ENCODE data around the gene UBAP1L.
A peak's percentile ranks its signal among the peaks of the same experiment; 100 is the strongest.

The UBAP1L gene

GRCh38 chr15:65086680-65087111 lies 28.3 kb downstream of the UBAP1L start:
- H3K4me3 ChIP-seq (ENCODE audit: low read length): no peak overlapping the region
- TF ChIP-seq CTCF (IDR thresholded peaks at IDR 0.05; ENCODE audit: insufficient read depth, low read depth, low read length, missing control alignments): peak; percentile 22
- peak; percentile 41 for DNase-seq (ENCODE audit: low read depth)

GRCh38 chr15:65085990-65086679 lies 28.9 kb downstream of the UBAP1L start:
- peak; percentile 51 for TF ChIP-seq CTCF (IDR thresholded peaks at IDR 0.05; ENCODE audit: insufficient read depth, low read depth, low read length, missing control alignments)
- DNase-seq (ENCODE audit: low read depth): peak; percentile 52

GRCh38 chr15:65085207-65085753 lies 29.7 kb downstream of the UBAP1L start:
- TF ChIP-seq CTCF (IDR thresholded peaks at IDR 0.05; ENCODE audit: insufficient read depth, low read depth, low read length, missing control alignments): no peak
- DNase-seq (ENCODE audit: low read depth): no peak

More at GRCh38 chr15:65085990-65086679, 28.9 kb downstream of the UBAP1L start:
- H3K4me3 ChIP-seq (ENCODE audit: low read length): no peak overlapping the region

GRCh38 chr15:65084500-65085206 lies 30.3 kb downstream of the UBAP1L start:
- H3K4me3 ChIP-seq (ENCODE audit: low read length): no peak overlapping the region
- no peak for DNase-seq (ENCODE audit: low read depth)
- TF ChIP-seq CTCF (IDR thresholded peaks at IDR 0.05; ENCODE audit: insufficient read depth, low read depth, low read length, missing control alignments): no peak

More at GRCh38 chr15:65085207-65085753, 29.7 kb downstream of the UBAP1L start:
- no peak overlapping the region for H3K4me3 ChIP-seq (ENCODE audit: low read length)

GRCh38 chr15:65083262-65083701 lies 31.7 kb downstream of the UBAP1L start:
- peak; percentile 29 for TF ChIP-seq CTCF (IDR thresholded peaks at IDR 0.05; ENCODE audit: insufficient read depth, low read depth, low read length, missing control alignments)
- no peak for DNase-seq (ENCODE audit: low read depth)
- no peak overlapping the region for H3K4me3 ChIP-seq (ENCODE audit: low read length)

- no peak overlapping the region for H3K4me3 ChIP-seq (ENCODE audit: low read length)
- no peak for TF ChIP-seq CTCF (IDR thresholded peaks at IDR 0.05; ENCODE audit: insufficient read depth, low read depth, low read length, missing control alignments)
- peak; percentile 26 for DNase-seq (ENCODE audit: low read depth)
Measured at GRCh38 chr15:65082303-65082953, 32.6 kb downstream of the UBAP1L start.
